IMR-90 (cell line): ENCODE measurements around the gene TSTD2. TPM values are rescaled to one million over a fixed set of nuclear protein-coding genes. Genes with fewer than 3 reads are reported as not detected.

Experiments
- ATAC-seq: fragments of 200-7000 bp; cut with Tn5 transposase; 2 replicates; pipeline ENCODE4 v1.9.1; 2020; ENCODE audit warnings: low read depth, mild to moderate bottlenecking, moderate library complexity
- BruUV-seq: library from RNA; stranded (reverse); fragments of 400-500 nt; replicated peaks from 2 replicates; lab custom pipeline; 2021; lab: Mats Ljungman, UMichigan
- CTCF ChIA-PET: fragments of 300-600 bp; formaldehyde crosslinking; extraction: SDS; loops from one replicate; lab custom pipeline; 2021; ENCODE audit warnings: antibody characterized with exemption; lab: Yijun Ruan, JAX
- POLR2A ChIA-PET: fragments of 300-600 bp; sonication (Branson Sonifier 250); formaldehyde crosslinking; loops from one replicate; lab custom pipeline; 2022; ENCODE audit warnings: antibody characterized with exemption; ENCODE audit not compliant: unreplicated experiment; lab: Charles Lee
- DNase-seq: peaks from one replicate; pipeline ENCODE4 v3.0.0; 2013
- H2AFZ ChIP-seq: replicated peaks from 2 replicates; pipeline ENCODE3; 2013; ENCODE audit warnings: low read length, mild to moderate bottlenecking; ENCODE audit not compliant: poor library complexity
- H2AK5ac ChIP-seq: 2 replicates; pipeline ENCODE4 v1.6.1; 2013; ENCODE audit warnings: low read depth, low read length, inconsistent platforms
- H2AK9ac ChIP-seq: replicated peaks from 2 replicates; pipeline ENCODE3; 2013; ENCODE audit warnings: mild to moderate bottlenecking, low read depth, low read length, moderate library complexity; ENCODE audit not compliant: poor library complexity
- H2BK120ac ChIP-seq: 2 replicates; pipeline ENCODE4 v1.6.1; 2013; ENCODE audit warnings: low read depth, low read length, inconsistent platforms
- H2BK15ac ChIP-seq: 3 replicates; pipeline ENCODE4 v1.6.1; 2013; ENCODE audit warnings: low read depth, low read length, inconsistent platforms
- H2BK20ac ChIP-seq: 2 replicates; pipeline ENCODE4 v1.6.1; 2013; ENCODE audit warnings: low read depth, mild to moderate bottlenecking, inconsistent platforms, low read length, moderate library complexity
- H2BK5ac ChIP-seq: 2 replicates; pipeline ENCODE4 v1.6.1; 2013; ENCODE audit warnings: mild to moderate bottlenecking, low read depth, low read length, inconsistent platforms; ENCODE audit not compliant: poor library complexity, severe bottlenecking
- H3K14ac ChIP-seq: replicated peaks from 2 replicates; pipeline ENCODE4 v1.6.1; 2013; ENCODE audit warnings: low read depth, low read length, inconsistent platforms
- H3K18ac ChIP-seq: 2 replicates; pipeline ENCODE4 v1.6.1; 2013; ENCODE audit warnings: low read depth, low read length, control low read depth
- H3K23ac ChIP-seq: 2 replicates; pipeline ENCODE4 v1.6.1; 2013; ENCODE audit warnings: low read depth, low read length, inconsistent platforms
- H3K27ac ChIP-seq: 2 replicates; pipeline ENCODE4 v1.5.1; 2013; ENCODE audit warnings: mild to moderate bottlenecking, control low read depth, low read length; ENCODE audit not compliant: insufficient read depth
- H3K27me3 ChIP-seq: 2 replicates; pipeline ENCODE4 v1.6.1; 2013; ENCODE audit warnings: low read length; ENCODE audit not compliant: control insufficient read depth, insufficient read depth
- H3K36me3 ChIP-seq: 2 replicates; pipeline ENCODE4 v1.6.1; 2013; ENCODE audit warnings: low read length, mixed read lengths; ENCODE audit not compliant: control insufficient read depth, insufficient read depth
- H3K4ac ChIP-seq: 2 replicates; pipeline ENCODE4 v1.6.1; 2013; ENCODE audit warnings: low read depth, low read length, inconsistent platforms
- H3K4me1 ChIP-seq: 2 replicates; pipeline ENCODE4 v1.6.1; 2013; ENCODE audit warnings: low read length, mixed read lengths; ENCODE audit not compliant: control insufficient read depth, insufficient read depth
- H3K4me2 ChIP-seq: 2 replicates; pipeline ENCODE4 v1.6.1; 2013; ENCODE audit warnings: low read depth, mild to moderate bottlenecking, control low read depth, low read length, moderate library complexity
- H3K4me3 ChIP-seq: 2 replicates; pipeline ENCODE4 v1.5.1; 2013; ENCODE audit warnings: low read depth, mild to moderate bottlenecking, control low read depth, low read length, moderate library complexity; ENCODE audit not compliant: insufficient read depth
- H3K56ac ChIP-seq: 2 replicates; pipeline ENCODE4 v1.6.1; 2013; ENCODE audit warnings: low read length, inconsistent platforms; ENCODE audit not compliant: insufficient read depth; ENCODE audit errors: extremely low read depth
- H3K79me1 ChIP-seq, 2 experiments: 2 replicates each; pipeline ENCODE4 v1.6.1; 2013; ENCODE audit warnings: low read length in 2 of 2, inconsistent platforms in 1 of 2, low read depth in 1 of 2
- H3K9ac ChIP-seq: 2 replicates; pipeline ENCODE4 v1.6.1; 2013; ENCODE audit warnings: low read depth, low read length, control low read depth
- H3K9me1 ChIP-seq: 2 replicates; pipeline ENCODE4 v1.6.1; 2013; ENCODE audit warnings: low read length, inconsistent platforms; ENCODE audit not compliant: insufficient read depth
- H3K9me3 ChIP-seq: 2 replicates; pipeline ENCODE4 v1.6.1; 2013; ENCODE audit warnings: low read length; ENCODE audit not compliant: control insufficient read depth, insufficient read depth
- H4K20me1 ChIP-seq: 2 replicates; pipeline ENCODE4 v1.6.1; 2013; ENCODE audit warnings: low read length, inconsistent platforms; ENCODE audit not compliant: insufficient read depth
- H4K5ac ChIP-seq: 2 replicates; pipeline ENCODE4 v1.6.1; 2013; ENCODE audit warnings: mild to moderate bottlenecking, low read depth, low read length, control low read depth
- H4K8ac ChIP-seq, 2 experiments: 2 replicates each; pipeline ENCODE4 v1.6.1; 2013; ENCODE audit warnings: low read depth in 2 of 2, low read length in 2 of 2, control low read depth in 1 of 2, inconsistent platforms in 1 of 2
- H4K91ac ChIP-seq: 2 replicates; pipeline ENCODE4 v1.6.1; 2013; ENCODE audit warnings: low read depth, low read length, inconsistent platforms; ENCODE audit not compliant: insufficient read depth
- MAFK ChIP-seq: IDR thresholded peaks from 2 replicates; pipeline ENCODE4 v1.6.1; 2012; ENCODE audit warnings: low read depth, low read length, improper control_type of control experiment
- MAZ ChIP-seq: IDR thresholded peaks from 2 replicates; pipeline ENCODE4 v1.6.1; 2012; ENCODE audit warnings: low read depth, mild to moderate bottlenecking, low read length, improper control_type of control experiment, moderate library complexity, borderline replicate concordance
- NFE2L2 ChIP-seq: fragments of 150-350 bp; IDR thresholded peaks from 2 replicates; pipeline ENCODE4 v1.6.1; 2016; ENCODE audit warnings: low read depth, mild to moderate bottlenecking, low read length
- RFX5 ChIP-seq: IDR thresholded peaks from 2 replicates; pipeline ENCODE4 v1.8.0; 2012; ENCODE audit warnings: low read depth, mild to moderate bottlenecking, low read length, moderate library complexity
- SMC3 ChIP-seq: fragments of 150-350 bp; IDR thresholded peaks from 2 replicates; pipeline ENCODE4 v1.6.1; 2016; ENCODE audit warnings: low read depth, mild to moderate bottlenecking, antibody characterized with exemption, low read length, moderate library complexity
- WGBS, 2 experiments: methylation state at CpG; one replicate each; pipeline versions ENCODE4 v1.1.5 to v1.1.7; 2013; ENCODE audit warnings: missing lambda C conversion rate in 2 of 2; ENCODE audit not compliant: insufficient read length in 1 of 2; ENCODE audit errors: extremely low coverage in 2 of 2; 5-methylcytosine and 5-hydroxymethylcytosine counted together
- dilution Hi-C: fragments of 300-500 bp; cut with HindIII; formaldehyde crosslinking; loops from one replicate; pipeline ENCODE4 v1.14.3; 2018; ENCODE audit warnings: low sequenced_read_pairs; ENCODE audit not compliant: unreplicated experiment
- in situ Hi-C: fragments of 300-500 bp; cut with MboI; formaldehyde crosslinking; loops from 3 replicates; pipeline ENCODE4 v1.14.3; 2019; ENCODE audit warnings: low sequenced_read_pairs, inconsistent platforms, mixed read lengths
- intact Hi-C: fragments of 100-400 bp; cut with micrococcal nuclease; formaldehyde crosslinking; loops from 2 replicates; pipeline ENCODE4 v1.10.0; 2022
- polyA plus RNA-seq, 3 experiments: library from polyadenylated mRNA; depleted of rRNA; stranded (reverse); fragments of >200 nt; gene quantifications; 2 replicates each; pipeline ENCODE4 v1.2.3, GENCODE V29; 2012; ENCODE audit warnings: low replicate concordance in 1 of 3
- total RNA-seq: library from RNA; depleted of rRNA; stranded (reverse); fragments of >200 nt; gene quantifications from 2 replicates; pipeline ENCODE4 v1.2.3, GENCODE V29; 2012

The TSTD2 gene
- total and polyA plus RNA-seq, 2 of the 4 experiments (the other 2 are of a cell fraction), result 11.2 to 16.3 TPM

DNA sequence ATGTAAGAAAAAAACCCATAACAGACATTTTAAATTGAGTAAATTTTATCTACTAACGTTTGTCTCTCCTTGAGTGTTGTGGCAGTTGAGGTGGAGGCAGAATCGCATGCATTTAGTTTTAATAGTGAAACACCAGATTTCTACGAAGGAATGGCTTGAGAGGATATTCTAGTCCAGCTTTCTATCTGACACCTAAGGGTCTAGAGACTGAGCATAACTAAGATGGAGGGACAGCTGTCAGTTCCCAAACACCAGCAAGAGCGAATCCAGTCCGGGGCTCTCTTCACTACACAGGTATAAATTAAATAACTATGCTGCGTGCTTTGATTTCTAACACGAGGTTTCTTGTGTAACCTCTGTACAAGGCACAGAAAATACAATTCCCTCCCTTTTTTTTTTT, 1.9 kb upstream of the TSTD2 start:
- ATAC-seq, result no peak
- Histone ChIP-seq H3K4me1 (peaks cover 7% of the 10 kb centered on the region), H3K4ac (no peak overlapping the region), H4K8ac (no peak overlapping the region), H3K27me3 (no peaks in the 10 kb centered on the region), H3K27ac (no peak overlapping the region), H4K91ac (no peak overlapping the region), H3K4me2 (peak overlapping the region; percentile 99), H4K5ac (no peak overlapping the region), H3K23ac (0 out of 2 replicates have a peak overlapping the region, but pooled peaks have one; percentile 37), H2AK9ac (no peak overlapping the region), H3K56ac (no peak overlapping the region), H3K9me3 (no peaks in the 10 kb centered on the region), H2AK5ac (no peak overlapping the region), H4K20me1 (peaks cover 43% of the 10 kb centered on the region), H3K4me3 (no peak overlapping the region), H2BK5ac (peak overlapping the region; percentile 0), H3K9me1 (no peaks in the 10 kb centered on the region; the same call in 1 of the 2 replicates), H3K79me1 (peaks cover 12 to 48% of the 10 kb centered on the region in 2 experiments), H3K18ac (no peak overlapping the region), H2BK15ac (no peak overlapping the region), H2BK120ac (no peak overlapping the region), H3K14ac (no peak overlapping the region), H2BK20ac (no peak overlapping the region), H3K9ac (peak overlapping the region; percentile 93; the same call in 1 of the 2 replicates), H2AFZ (no peak overlapping the region), H3K36me3 (no peaks in the 10 kb centered on the region)
- TSS peak; percentile 58 for BruUV-seq
- dilution Hi-C loops, result no loop called here
- ChIA-PET CTCF (interaction anchor here (1.3 kb wide), 1 partner anchor 11 kb away, joined by 6 read pairs; no protein-coding TSS in a partner anchor), POLR2A (no interaction called here)
- DNase-seq, result no peak
- in situ Hi-C loops, result no loop called here
- 88% methylated on average over 3 of the region's 7 CpGs; no CpG with 5 or more reads in 1 of the 2 experiments for WGBS, 2 experiments
- intact Hi-C loops, result no loop called here
- TF ChIP-seq MAZ (no peak), MAFK (no peak), RFX5 (no peak), NFE2L2 (no peak), SMC3 (no peak)
